NB4 (cell line): ENCODE results near the gene RASAL2.

ENCODE experiments used
- POLR2A ChIP-seq: IDR thresholded peaks from 2 replicates; pipeline ENCODE4 v1.6.1; 2011; ENCODE audit warnings: mild to moderate bottlenecking; ENCODE audit not compliant: insufficient read length; ENCODE audit errors: extremely low read depth
- TF ChIP-seq, protein P1 (sequence below): IDR thresholded peaks from one replicate; pipeline ENCODE4 v1.5.1; 2012; ENCODE audit warnings: low read depth, low read length

DNA sequence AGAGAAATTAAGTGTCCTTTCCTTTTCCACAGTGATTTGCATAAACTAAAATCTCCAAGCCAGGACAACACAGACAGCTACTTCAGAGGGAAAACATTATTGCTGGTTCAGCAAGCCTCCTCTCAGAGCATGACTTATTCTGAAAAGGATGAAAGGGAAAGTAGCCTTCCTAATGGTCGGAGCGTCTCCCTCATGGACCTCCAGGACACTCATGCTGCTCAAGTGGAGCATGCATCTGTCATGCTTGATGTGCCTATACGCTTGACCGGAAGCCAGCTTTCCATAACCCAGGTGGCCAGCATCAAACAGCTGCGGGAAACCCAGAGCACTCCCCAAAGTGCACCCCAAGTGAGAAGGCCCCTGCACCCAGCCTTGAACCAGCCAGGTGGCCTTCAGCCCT lies 363.7 kb downstream of the RASAL2 start:
- no peak for TF ChIP-seq POLR2A
- TF ChIP-seq, protein P1, sequence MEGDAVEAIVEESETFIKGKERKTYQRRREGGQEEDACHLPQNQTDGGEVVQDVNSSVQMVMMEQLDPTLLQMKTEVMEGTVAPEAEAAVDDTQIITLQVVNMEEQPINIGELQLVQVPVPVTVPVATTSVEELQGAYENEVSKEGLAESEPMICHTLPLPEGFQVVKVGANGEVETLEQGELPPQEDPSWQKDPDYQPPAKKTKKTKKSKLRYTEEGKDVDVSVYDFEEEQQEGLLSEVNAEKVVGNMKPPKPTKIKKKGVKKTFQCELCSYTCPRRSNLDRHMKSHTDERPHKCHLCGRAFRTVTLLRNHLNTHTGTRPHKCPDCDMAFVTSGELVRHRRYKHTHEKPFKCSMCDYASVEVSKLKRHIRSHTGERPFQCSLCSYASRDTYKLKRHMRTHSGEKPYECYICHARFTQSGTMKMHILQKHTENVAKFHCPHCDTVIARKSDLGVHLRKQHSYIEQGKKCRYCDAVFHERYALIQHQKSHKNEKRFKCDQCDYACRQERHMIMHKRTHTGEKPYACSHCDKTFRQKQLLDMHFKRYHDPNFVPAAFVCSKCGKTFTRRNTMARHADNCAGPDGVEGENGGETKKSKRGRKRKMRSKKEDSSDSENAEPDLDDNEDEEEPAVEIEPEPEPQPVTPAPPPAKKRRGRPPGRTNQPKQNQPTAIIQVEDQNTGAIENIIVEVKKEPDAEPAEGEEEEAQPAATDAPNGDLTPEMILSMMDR = no peak
